HFF-Myc (cell line): ENCODE measurements around the gene HOXB3.
A peak's percentile ranks its signal among the peaks of the same experiment; 100 is the strongest.

Experiments
- DNase-seq: peaks from one replicate; pipeline ENCODE4 v3.0.0-alpha.2; 2011; ENCODE audit warnings: low read depth; ENCODE audit errors: extremely low read depth
- H3K4me3 ChIP-seq: replicated peaks from 2 replicates; pipeline ENCODE4 v1.5.1; 2011; ENCODE audit warnings: low read depth, mild to moderate bottlenecking, control low read depth, low read length
- TF ChIP-seq, protein P1 (sequence below): IDR thresholded peaks from 2 replicates; pipeline ENCODE4 v1.5.1; 2012; ENCODE audit warnings: mild to moderate bottlenecking, low read depth, low read length, control low read depth; ENCODE audit errors: missing control alignments

HOXB3 gene

DNA sequence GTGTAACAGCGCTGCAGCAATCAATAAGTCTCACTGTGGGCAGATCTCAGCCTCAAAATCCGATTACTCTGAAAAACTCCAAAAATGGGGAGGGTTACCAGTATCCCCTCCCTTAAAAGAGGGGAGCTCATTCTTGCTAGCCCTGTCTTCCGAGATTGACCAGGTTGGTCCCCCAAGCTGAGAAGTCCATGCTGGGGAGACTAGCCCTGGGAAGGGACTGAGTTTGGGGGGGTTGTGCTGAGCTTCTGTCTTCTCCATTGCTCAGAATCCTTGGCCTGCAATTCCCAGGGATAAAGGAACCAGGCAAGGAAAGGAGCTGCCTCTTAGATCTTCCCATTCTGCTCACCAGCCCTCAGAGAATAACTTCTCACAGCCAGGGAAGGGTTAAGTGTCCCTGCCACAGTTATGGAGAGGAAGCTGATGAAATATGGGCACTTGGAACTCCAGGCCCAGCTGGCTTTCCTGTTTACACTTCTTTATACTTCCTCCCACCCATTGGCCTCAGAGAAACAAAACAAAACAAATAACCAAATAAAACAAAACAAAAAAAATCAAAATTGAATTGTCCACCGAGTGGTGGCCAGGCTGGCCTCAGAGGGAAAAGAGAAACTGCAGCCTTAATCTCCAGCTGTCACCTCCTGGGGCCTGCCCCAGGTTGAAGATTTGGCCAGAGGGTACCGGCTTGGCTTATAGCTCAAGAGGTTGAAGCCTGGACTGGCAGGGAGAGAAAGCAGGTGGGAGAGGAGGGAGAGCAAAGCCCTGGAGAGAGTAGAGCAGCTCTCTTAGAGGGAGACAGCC is 2.6 kb downstream of the HOXB3 start:
- DNase-seq, result no peak
- no peak overlapping the region for H3K4me3 ChIP-seq
- TF ChIP-seq, protein P1, sequence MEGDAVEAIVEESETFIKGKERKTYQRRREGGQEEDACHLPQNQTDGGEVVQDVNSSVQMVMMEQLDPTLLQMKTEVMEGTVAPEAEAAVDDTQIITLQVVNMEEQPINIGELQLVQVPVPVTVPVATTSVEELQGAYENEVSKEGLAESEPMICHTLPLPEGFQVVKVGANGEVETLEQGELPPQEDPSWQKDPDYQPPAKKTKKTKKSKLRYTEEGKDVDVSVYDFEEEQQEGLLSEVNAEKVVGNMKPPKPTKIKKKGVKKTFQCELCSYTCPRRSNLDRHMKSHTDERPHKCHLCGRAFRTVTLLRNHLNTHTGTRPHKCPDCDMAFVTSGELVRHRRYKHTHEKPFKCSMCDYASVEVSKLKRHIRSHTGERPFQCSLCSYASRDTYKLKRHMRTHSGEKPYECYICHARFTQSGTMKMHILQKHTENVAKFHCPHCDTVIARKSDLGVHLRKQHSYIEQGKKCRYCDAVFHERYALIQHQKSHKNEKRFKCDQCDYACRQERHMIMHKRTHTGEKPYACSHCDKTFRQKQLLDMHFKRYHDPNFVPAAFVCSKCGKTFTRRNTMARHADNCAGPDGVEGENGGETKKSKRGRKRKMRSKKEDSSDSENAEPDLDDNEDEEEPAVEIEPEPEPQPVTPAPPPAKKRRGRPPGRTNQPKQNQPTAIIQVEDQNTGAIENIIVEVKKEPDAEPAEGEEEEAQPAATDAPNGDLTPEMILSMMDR, result no peak

DNA sequence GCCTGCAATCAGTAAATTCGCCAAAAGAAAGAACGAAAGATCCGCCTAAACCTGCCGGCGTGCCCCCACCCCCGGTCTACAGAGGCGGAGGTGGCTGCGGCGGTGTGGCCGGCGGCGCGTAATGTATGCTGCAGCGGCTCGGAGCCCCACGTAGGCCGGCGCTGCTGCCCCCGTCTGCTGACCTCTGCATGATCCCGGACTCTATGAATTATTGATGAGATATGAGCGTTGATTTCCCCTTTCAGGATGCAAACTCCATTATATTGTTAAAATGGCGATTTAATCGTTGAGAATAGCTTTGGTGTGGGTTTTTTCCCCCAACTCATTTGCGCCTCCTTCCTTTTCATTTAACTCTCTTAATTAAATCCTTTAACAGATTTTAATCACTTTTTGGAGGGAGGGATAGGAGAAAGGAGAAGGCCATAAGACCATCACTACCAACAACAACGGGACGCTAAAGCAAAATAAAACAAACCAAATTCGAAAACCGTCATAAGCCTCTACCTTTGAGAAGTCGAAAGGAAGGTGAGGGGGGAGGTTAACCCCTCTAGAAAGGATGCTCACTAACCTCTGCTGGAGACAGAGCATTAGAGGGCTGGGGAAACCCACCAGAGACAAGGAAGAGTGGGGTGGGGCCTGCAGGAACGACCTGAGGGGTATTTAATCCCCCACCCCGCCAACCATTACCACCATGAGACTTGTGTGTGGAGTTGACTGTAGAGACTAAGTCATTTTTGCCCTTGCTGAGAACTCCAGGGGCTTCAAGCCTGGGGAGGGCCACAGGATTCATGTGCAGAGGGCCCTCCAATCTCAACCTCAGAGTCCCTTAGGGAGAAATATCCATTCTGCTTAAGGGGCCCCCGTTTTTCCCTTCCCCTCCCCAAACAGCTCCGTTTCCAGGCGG is 3.4 kb downstream of the HOXB3 start:
- no peak for DNase-seq
- TF ChIP-seq, protein P1, result no peak
- H3K4me3 ChIP-seq, result peak overlapping the region; percentile 57

DNA sequence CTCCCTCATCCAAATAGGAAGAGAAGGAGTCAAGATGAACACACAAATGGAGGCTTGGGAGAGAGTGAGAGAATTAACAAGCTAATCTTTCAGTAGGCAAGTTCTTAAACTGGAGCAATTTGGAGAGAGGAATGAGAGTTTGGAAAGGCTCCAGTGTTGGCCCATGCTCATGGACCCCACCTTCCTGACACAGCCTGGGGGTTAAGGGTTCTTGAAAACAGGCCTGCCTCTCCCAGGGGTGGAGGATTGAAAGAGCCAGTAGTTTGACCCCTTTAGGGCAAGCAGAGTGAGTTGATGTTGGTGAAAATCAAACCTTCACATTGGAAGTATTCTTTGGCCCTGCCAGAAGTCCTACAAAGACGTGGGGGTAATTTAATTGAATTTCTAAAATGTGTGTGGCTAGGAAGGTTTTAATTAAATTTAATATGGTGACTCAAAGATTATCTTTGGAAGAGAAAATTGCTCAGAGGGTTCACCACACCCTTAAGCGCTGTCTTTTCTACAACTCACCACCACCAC is 5.8 kb downstream of the HOXB3 start:
- DNase-seq, result no peak
- TF ChIP-seq, protein P1, result no peak
- H3K4me3 ChIP-seq, result no peak overlapping the region

DNA sequence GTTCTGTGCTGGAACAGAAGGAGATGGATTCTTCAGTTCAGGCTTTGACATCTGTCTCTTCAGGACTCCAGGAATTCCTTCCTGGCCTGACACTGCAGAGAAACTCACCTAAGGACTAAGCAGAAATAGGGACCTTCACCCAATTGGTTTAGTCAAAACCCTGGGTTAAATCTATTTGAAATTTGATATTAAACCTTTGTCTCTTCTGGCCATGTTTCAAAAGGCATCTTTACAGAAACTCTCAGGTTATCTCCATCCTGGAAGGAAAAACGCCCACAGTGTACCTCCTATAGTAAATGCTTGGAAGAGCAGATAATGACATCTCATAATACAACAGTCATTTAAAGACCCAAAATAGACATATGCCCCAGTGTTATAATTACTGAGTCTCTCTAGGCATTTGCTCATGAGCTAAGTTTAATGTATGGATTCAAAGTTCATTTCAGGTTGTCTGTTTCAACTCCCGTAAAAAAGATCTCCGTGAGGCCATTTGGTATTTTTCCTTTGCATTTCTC is 6.3 kb downstream of the HOXB3 start:
- TF ChIP-seq, protein P1, result no peak
- DNase-seq, result no peak
- no peak overlapping the region for H3K4me3 ChIP-seq

DNA sequence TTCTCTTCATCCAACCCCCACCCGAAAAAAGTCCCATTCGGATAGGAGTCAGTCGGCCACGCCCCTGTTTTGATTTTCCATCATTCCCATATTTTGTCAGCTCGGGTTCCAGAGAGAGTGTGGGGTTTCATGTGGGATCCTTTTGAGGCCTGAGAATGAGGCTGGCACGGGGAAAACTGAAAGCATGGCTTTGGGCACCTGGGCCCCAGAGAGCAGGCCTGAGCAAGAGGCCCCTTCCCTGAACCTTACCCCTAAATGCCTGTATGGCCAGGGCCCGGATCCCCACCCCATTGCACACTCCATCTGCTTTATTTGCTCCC is 7.3 kb downstream of the HOXB3 start:
- no peak for DNase-seq
- no peak overlapping the region for H3K4me3 ChIP-seq
- TF ChIP-seq, protein P1, result no peak

DNA sequence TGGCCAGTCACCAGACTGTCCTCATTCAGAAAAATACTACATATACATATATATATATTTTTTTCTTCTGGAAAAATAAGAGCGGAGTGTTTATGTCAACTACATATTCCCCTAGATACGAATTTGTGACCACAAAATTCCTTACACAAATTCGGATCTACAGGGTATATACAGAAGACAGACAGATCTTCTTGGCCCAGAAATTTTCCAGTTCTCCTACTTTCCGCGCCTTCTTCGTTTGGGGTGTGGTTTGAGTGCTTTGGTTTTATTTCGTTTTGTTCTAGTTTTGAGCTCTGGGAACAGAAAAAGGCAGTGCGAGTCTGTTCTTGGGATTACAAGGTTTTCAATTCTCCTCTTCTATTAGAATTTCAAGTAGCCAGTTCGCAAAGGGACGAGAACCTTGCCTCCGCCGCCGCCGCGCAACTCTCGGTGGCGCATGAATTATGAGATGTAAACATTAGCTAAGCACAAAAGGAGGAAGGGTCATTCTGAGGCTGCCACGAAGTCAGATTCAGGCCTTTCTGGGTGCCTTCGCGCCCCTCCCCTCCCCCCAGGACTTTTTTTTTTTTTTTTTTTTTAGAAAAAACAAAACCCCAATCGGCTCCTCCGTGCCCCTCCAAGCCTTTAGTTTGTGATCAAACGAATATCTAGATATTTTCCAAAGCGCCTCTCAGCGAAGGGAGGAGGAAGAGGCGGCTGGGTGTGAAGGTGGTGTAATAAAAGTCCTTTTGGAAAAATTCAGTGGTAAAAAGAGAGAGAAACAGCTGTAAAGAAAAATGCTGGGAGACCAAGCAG is 10.1 kb downstream of the HOXB3 start:
- DNase-seq, result no peak
- H3K4me3 ChIP-seq, result no peak overlapping the region
- TF ChIP-seq, protein P1, result no peak
